GM13977 (cell line): ENCODE results near the gene RNF126.

Source experiments
- DNase-seq: peaks from one replicate; pipeline ENCODE4 v3.0.0; 2012; ENCODE audit warnings: low spot score
- in situ Hi-C: fragments of 300-500 bp; cut with MboI; formaldehyde crosslinking; loops from one replicate; pipeline ENCODE4 v1.12.0; 2022; ENCODE audit warnings: low sequenced_read_pairs, low pct_unique_long_range_greater_than_20kb, mixed read lengths, inconsistent platforms; ENCODE audit not compliant: unreplicated experiment
- TF ChIP-seq, protein P1 (sequence below): IDR thresholded peaks from 2 replicates; pipeline ENCODE4 v1.5.1; 2012; ENCODE audit warnings: mild to moderate bottlenecking, control low read depth; ENCODE audit not compliant: insufficient read depth; ENCODE audit errors: extremely low read depth, missing control alignments

Gene RNF126

GRCh38 chr19:662962-663681 is at the start of gene RNF126:
TSS of gene RNF126 (minus strand) at chr19:663214. CDS start at chr19:663121, 93 bp downstream.
- TF ChIP-seq, protein P1, sequence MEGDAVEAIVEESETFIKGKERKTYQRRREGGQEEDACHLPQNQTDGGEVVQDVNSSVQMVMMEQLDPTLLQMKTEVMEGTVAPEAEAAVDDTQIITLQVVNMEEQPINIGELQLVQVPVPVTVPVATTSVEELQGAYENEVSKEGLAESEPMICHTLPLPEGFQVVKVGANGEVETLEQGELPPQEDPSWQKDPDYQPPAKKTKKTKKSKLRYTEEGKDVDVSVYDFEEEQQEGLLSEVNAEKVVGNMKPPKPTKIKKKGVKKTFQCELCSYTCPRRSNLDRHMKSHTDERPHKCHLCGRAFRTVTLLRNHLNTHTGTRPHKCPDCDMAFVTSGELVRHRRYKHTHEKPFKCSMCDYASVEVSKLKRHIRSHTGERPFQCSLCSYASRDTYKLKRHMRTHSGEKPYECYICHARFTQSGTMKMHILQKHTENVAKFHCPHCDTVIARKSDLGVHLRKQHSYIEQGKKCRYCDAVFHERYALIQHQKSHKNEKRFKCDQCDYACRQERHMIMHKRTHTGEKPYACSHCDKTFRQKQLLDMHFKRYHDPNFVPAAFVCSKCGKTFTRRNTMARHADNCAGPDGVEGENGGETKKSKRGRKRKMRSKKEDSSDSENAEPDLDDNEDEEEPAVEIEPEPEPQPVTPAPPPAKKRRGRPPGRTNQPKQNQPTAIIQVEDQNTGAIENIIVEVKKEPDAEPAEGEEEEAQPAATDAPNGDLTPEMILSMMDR: no peak
- in situ Hi-C loops: no loop called here
- DNase-seq: peak; percentile 99

GRCh38 chr19:711254-711653 is 48.2 kb upstream of the RNF126 start:
- TF ChIP-seq, protein P1: no peak
- no peak for DNase-seq
- in situ Hi-C loops: no loop called here

DNA sequence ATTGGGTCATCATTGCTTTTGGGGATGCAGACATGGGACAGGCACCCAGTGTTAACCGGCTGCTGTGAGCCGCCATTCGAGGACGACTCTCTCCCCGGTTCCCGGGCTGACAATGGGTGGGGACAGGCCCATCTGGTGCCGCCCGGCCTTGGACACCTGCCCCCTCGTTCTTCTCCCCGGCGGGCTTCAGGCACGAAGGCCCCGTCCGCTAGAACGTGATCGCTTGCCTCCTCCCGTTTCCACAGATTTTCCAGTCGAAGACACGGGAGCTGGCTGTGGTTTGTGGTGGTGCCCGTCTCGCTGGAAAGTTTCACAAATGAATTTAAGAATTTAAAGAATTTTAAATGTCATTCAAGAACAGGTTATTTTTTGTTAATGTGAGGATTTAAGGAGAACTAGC is 47.8 kb upstream of the RNF126 start:
- TF ChIP-seq, protein P1: no peak
- in situ Hi-C loops: no loop called here
- DNase-seq: no peak

DNA sequence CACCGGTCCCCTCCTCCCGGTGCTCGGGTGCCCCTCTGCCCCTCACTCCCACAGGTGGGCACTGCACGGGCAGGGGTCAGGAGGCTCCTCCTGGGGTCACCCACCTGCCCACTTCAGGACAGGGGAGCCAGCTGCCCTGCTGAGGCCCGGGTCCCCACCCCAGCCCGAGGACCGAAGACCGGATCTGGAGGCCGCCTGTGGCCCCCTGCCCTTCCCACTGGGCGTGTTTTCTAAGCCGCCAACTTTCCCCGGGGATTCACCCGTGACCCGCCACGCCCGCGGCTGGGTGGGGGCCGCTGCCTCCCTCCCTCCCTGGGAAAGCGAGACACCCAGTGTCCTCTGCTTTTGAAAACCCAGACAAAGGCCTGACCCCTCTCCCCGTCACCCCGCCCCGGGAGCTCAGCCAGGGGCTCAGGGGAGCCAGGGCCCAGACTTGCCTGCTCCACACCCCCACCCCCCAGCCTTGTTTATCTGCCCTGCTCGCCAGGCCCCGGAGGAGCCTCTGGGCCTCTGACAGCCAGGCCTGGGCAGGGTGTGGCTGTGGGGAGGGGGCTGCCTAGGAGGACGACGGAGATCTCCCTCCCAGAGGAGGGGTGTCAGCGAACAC is 47.1 kb upstream of the RNF126 start:
- in situ Hi-C loops: no loop called here
- DNase-seq: no peak
- TF ChIP-seq, protein P1: no peak

DNA sequence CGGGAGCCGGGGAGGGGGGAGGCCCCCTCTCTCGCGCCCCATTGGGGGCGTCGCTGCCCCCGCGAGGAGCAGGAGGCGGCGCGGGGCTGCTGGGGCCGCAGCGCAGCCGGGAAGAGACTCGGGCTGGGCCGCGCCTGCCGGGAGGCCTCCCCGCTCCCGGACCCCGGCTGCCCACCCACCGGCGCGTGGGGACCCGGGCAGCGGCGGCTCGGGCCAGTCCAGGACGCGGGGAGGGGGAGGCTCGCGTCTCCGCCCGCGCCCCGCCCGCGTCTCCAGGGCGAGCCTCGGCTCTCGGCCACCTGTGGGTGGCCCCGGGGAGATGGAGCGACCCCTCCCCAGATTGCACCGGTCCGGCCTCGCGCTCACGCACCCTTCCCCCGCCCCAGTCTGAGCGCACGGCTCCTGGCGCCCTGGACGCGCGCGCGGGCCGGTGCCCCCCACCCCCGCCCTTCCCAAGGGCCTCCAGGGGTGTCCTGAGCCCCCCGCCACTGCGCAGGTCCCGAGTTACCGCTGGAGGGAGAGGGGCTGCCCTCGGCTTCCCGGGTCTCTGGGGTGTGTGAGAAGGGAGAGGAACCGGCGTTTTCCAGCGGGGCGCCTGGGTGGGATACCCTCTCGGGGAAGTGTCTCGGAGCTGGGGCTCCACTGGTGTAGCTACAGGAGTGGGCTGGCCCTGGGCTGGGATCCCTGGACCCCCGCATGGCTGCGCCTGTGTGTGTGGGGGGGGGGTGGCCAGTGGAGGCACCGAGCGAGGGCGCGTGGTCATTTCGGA is 46.4 kb upstream of the RNF126 start:
- in situ Hi-C loops: no loop called here
- TF ChIP-seq, protein P1: no peak
- DNase-seq: no peak
